HUES48 (cell line): ENCODE measurements around the gene RBBP4.

Experiments used
- H3K27ac ChIP-seq: one replicate; pipeline ENCODE4 v1.7.0; 2013; ENCODE audit warnings: low read depth, low read length, inconsistent platforms
- H3K27me3 ChIP-seq: 2 replicates; pipeline ENCODE4 v1.6.1; 2013; ENCODE audit warnings: mild to moderate bottlenecking, low read length; ENCODE audit not compliant: control insufficient read depth, insufficient read depth
- H3K36me3 ChIP-seq: 2 replicates; pipeline ENCODE4 v1.6.1; 2013; ENCODE audit warnings: low read length; ENCODE audit not compliant: control insufficient read depth, insufficient read depth
- H3K4me1 ChIP-seq: 2 replicates; pipeline ENCODE4 v1.6.1; 2013; ENCODE audit warnings: mild to moderate bottlenecking, low read length; ENCODE audit not compliant: control insufficient read depth, insufficient read depth
- H3K4me3 ChIP-seq: 2 replicates; pipeline ENCODE4 v1.5.1; 2013; ENCODE audit warnings: mild to moderate bottlenecking, low read depth, low read length
- H3K9ac ChIP-seq: 2 replicates; pipeline ENCODE4 v1.6.1; 2013; ENCODE audit warnings: mild to moderate bottlenecking, low read depth, low read length, moderate library complexity
- H3K9me3 ChIP-seq: 2 replicates; pipeline ENCODE4 v1.6.1; 2013; ENCODE audit warnings: low read length; ENCODE audit not compliant: control insufficient read depth, insufficient read depth

RBBP4 gene

DNA sequence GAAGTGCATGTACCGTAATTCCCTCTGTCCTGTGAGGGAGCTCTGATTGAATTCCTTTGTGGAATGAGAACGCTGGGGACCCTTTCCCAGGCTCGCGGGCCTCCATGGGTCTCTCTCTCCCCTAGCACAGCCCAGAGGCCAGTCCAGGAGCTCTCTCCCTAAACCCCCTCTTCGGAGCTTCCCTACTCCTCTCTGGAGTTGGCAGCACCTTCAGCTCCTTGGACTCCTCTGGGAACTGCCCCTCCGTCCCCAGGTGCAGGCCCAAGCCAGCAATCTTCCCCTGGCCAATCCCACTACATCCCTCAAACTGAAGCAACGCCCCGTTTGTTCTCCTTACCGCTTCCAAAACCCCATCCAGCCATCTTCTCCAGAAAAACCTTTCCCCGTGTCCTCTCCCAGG lies 62.1 kb downstream of the RBBP4 start:
- Histone ChIP-seq H3K9me3 (no peaks in the 10 kb centered on the region), H3K36me3 (no peaks in the 10 kb centered on the region), H3K27ac (no peak overlapping the region), H3K27me3 (no peaks in the 10 kb centered on the region), H3K4me1 (peaks cover 16% of the 10 kb centered on the region), H3K9ac (no peak overlapping the region), H3K4me3 (no peak overlapping the region)

DNA sequence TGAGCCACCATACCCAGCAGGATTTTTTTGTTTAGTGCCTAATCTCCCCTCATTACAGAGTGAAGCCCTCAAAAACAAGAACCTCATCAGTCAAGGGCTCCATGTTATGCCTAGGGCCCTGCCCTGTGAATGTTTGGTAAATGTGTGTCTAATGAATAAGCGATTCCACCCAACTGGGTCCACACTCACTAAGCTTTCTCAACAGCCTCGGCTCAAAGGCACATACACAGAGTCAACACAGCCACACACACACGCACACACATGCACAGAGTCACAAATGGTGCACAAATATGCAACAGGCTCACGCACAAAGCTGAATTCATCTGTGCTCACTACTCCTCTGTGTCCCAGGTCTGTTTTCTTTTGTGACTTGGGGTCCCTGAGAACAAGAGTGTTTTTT lies 63.3 kb downstream of the RBBP4 start:
- Histone ChIP-seq H3K4me1 (peaks cover 16% of the 10 kb centered on the region), H3K36me3 (no peaks in the 10 kb centered on the region), H3K27me3 (no peaks in the 10 kb centered on the region)

DNA sequence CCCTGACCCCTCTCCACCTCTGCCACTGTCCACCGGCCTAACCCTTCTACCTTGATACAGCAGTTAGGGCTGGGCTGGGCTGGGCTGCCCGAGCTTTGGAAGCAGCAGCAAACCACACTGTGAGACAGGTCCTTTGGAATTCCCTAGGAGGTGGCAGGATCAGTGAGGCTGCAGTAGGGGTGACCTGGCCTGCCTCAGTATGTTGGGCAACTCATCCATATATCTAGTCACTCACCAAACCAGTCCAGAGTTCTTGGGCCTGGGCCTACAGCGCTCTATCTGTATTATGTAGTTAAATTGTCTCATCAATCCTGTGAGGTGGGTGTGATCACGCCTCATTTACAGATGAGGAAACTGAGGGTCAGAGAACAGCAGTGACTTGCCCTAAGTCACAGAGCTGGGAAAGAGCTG lies 64.9 kb downstream of the RBBP4 start:
- Histone ChIP-seq H3K9me3 (no peaks in the 10 kb centered on the region), H3K9ac (no peak overlapping the region), H3K4me1 (peaks cover 16% of the 10 kb centered on the region), H3K27me3 (no peaks in the 10 kb centered on the region), H3K27ac (no peak overlapping the region), H3K36me3 (no peaks in the 10 kb centered on the region), H3K4me3 (no peak overlapping the region)

More for the DNA sequence above, 63.3 kb downstream of the RBBP4 start:
- H3K9ac ChIP-seq: no peak overlapping the region
- no peaks in the 10 kb centered on the region for H3K9me3 ChIP-seq
- H3K4me3 ChIP-seq: no peak overlapping the region
- H3K27ac ChIP-seq: no peak overlapping the region

- Histone ChIP-seq H3K9ac (no peak overlapping the region), H3K27me3 (no peaks in the 10 kb centered on the region), H3K4me1 (peaks cover 16% of the 10 kb centered on the region), H3K27ac (peak overlapping the region; percentile 60), H3K9me3 (no peaks in the 10 kb centered on the region), H3K36me3 (no peaks in the 10 kb centered on the region), H3K4me3 (peak overlapping the region; percentile 45)
Measured at GRCh38 chr1:32716312-32717148, 65.5 kb downstream of the RBBP4 start.

- Histone ChIP-seq H3K4me1 (peaks cover 14% of the 10 kb centered on the region), H3K36me3 (no peaks in the 10 kb centered on the region), H3K27ac (peak overlapping the region; percentile 60), H3K4me3 (no peak overlapping the region), H3K27me3 (no peaks in the 10 kb centered on the region), H3K9me3 (no peaks in the 10 kb centered on the region), H3K9ac (no peak overlapping the region)
Measured at GRCh38 chr1:32717503-32717902, 66.5 kb downstream of the RBBP4 start.

DNA sequence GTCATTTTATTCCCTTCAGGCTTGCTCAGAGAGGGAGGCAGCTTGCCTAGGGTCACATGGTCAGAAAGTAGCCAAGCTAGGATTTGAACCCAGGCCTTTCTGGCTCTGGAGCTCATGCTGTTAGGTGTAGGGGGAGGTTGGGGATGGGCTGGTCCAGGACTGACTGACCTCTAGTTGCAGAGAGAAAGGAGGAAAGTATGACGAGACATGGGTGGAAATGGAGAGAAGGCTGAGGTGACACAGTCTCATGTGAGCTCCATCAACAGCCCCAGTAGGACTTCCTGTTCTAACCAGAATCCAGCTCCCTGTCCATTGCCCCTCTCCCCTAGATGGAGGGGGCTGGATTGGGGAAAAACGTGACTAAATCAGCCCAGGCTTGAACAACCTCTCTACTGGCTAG lies 67.0 kb downstream of the RBBP4 start:
- no peaks in the 10 kb centered on the region for H3K27me3 ChIP-seq
- no peak overlapping the region for H3K4me3 ChIP-seq
- no peaks in the 10 kb centered on the region for H3K9me3 ChIP-seq
- no peak overlapping the region for H3K27ac ChIP-seq
- no peak overlapping the region for H3K9ac ChIP-seq
- peaks cover 14% of the 10 kb centered on the region for H3K4me1 ChIP-seq
- H3K36me3 ChIP-seq: no peaks in the 10 kb centered on the region

DNA sequence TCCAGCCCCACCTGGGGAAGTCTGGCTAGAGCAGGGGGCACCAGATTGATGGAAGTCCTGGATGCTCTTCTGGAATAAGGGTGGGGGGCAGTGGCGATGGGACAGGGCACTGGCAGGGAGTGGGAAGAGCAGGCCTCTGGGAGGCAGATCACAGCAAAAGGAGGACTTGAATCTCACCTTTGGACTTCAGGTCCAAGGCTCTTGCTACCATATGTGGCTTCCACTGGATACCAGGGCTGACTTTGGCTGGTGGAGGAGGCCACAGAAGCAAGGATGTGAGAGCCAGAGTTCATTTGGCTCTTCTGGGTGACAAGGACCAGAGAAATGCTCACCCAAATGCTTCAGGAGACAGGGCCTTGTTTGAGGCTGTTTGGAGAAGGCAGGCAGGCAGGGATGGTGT lies 67.5 kb downstream of the RBBP4 start:
- Histone ChIP-seq H3K36me3 (no peaks in the 10 kb centered on the region), H3K27me3 (no peaks in the 10 kb centered on the region), H3K27ac (no peak overlapping the region), H3K4me3 (no peak overlapping the region), H3K4me1 (peaks cover 9% of the 10 kb centered on the region), H3K9ac (no peak overlapping the region), H3K9me3 (no peaks in the 10 kb centered on the region)

GRCh38 chr1:32719681-32720275 lies 68.8 kb downstream of the RBBP4 start:
- no peak overlapping the region for H3K9ac ChIP-seq
- H3K4me3 ChIP-seq: no peak overlapping the region
- peaks cover 14% of the 10 kb centered on the region for H3K4me1 ChIP-seq
- no peaks in the 10 kb centered on the region for H3K9me3 ChIP-seq
- no peaks in the 10 kb centered on the region for H3K27me3 ChIP-seq
- H3K27ac ChIP-seq: no peak overlapping the region
- no peaks in the 10 kb centered on the region for H3K36me3 ChIP-seq

- H3K9ac ChIP-seq: no peak overlapping the region
- peaks cover 13% of the 10 kb centered on the region for H3K4me1 ChIP-seq
- no peaks in the 10 kb centered on the region for H3K9me3 ChIP-seq
- no peaks in the 10 kb centered on the region for H3K27me3 ChIP-seq
- peak overlapping the region; percentile 49 for H3K27ac ChIP-seq
- H3K36me3 ChIP-seq: no peaks in the 10 kb centered on the region
- no peak overlapping the region for H3K4me3 ChIP-seq
Measured at GRCh38 chr1:32724678-32725614, 73.9 kb downstream of the RBBP4 start.

DNA sequence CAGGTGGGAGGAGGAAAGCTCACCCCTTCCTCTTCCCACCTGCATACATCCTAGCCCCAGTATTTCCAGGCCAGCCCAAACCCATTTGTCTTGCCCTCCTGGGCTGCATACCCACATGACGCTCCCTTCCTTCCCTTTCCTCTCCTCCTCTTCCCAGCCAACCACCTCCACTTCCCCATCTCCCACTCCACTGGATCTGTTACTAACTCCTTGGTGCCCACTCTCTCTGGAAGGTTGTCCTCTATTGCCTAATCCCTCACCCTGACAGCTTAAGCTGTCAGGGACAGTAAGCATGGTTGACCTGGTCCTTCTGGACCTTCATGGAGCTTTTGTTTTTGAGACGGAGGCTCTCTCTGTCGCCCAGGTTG lies 74.6 kb downstream of the RBBP4 start:
- no peak overlapping the region for H3K27ac ChIP-seq

More for the DNA sequence above, 74.6 kb downstream of the RBBP4 start:
- H3K27me3 ChIP-seq: no peaks in the 10 kb centered on the region
- H3K9me3 ChIP-seq: no peaks in the 10 kb centered on the region
- H3K36me3 ChIP-seq: no peaks in the 10 kb centered on the region
- H3K4me3 ChIP-seq: no peak overlapping the region
- H3K9ac ChIP-seq: no peak overlapping the region
- H3K4me1 ChIP-seq: peaks cover 13% of the 10 kb centered on the region
